Measurements from ENCODE around the gene REEP2. TPM values are rescaled to one million over a fixed set of nuclear protein-coding genes. Genes with fewer than 3 reads are reported as not detected.

REEP2 gene, protein sequence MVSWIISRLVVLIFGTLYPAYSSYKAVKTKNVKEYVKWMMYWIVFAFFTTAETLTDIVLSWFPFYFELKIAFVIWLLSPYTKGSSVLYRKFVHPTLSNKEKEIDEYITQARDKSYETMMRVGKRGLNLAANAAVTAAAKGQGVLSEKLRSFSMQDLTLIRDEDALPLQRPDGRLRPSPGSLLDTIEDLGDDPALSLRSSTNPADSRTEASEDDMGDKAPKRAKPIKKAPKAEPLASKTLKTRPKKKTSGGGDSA
- 123 TPM for total RNA-seq

DNA sequence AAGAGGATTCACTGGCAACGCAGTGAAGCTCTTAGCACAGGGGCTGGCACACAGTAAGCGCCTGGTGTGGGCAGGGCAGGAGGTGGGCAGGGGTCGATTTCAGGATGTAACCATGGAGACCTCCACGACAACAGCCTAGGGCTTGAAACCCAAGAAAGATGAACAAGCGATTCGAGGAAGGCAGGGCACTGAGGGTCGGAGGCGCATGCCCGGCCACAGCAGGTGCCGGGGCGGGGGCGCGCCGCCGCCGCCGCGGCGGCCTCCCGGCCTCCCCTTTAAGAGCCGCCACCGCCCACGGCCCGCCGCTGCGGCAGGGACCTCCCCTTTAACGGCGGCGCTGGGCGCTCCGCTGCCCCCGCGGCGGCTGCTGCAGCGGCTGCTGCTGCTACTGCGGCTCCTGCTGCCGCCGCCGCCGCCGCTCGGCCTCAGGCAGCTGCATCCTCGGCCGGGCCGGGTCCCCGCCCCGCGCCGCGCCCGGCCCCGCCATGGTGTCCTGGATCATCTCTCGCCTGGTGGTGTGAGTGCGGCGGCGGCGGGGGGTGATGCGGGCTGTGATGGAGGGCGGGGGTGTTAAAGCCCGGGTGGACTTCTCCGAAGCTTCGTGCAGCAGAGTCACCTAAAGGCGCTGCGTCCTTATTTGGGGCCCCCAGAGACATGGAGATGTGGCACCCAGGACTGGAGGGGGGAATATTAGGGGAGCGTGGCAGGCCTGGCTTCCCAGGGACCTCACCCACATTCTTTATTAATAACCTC lies at the start of gene REEP2:
REEP2 (plus strand) TSS at position 334 of the 753 bp plus-strand sequence; CDS start at position 486, 152 bp downstream.

DNA sequence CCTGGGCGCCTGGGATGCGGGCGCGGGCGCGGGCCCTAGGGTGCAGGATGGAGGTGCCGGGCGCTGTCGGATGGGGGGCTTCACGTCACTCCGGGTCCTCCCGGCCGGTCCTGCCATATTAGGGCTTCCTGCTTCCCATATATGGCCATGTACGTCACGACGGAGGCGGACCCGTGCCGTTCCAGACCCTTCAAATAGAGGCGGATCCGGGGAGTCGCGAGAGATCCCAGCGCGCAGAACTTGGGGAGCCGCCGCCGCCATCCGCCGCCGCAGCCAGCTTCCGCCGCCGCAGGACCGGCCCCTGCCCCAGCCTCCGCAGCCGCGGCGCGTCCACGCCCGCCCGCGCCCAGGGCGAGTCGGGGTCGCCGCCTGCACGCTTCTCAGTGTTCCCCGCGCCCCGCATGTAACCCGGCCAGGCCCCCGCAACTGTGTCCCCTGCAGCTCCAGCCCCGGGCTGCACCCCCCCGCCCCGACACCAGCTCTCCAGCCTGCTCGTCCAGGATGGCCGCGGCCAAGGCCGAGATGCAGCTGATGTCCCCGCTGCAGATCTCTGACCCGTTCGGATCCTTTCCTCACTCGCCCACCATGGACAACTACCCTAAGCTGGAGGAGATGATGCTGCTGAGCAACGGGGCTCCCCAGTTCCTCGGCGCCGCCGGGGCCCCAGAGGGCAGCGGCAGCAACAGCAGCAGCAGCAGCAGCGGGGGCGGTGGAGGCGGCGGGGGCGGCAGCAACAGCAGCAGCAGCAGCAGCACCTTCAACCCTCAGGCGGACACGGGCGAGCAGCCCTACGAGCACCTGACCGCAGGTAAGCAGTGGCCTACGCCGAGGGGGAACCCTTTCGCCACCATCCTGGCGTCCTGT lies 26.6 kb downstream of the REEP2 start, which contains the start of gene EGR1:
EGR1 (plus strand) TSS at position 219 of the 864 bp plus-strand sequence; CDS start at position 502, 283 bp downstream.

Small RNA genes within 50 kb of the gene (small RNA-seq; reads per million reads assigned to genes)
- gene AC113403.1: not detected

Other genes starting within 250 kb of the REEP2 start
- gene CDC23, start 225.7 kb upstream of the REEP2 start, total RNA-seq: 35.5 TPM
- not detected for gene GFRA3, start 164.4 kb upstream of the REEP2 start, total RNA-seq
- gene CDC25C, start 107.3 kb upstream of the REEP2 start, total RNA-seq: 2.1 TPM
- 29.1 TPM for gene FAM53C, start 100.8 kb upstream of the REEP2 start, total RNA-seq
- 84.0 TPM for gene KDM3B, start 86.4 kb upstream of the REEP2 start, total RNA-seq
- 1.8 TPM for gene EGR1, start 26.4 kb downstream of the REEP2 start, total RNA-seq
- 79.4 TPM for gene ETF1, start 104.2 kb downstream of the REEP2 start, total RNA-seq
- 219 TPM for gene HSPA9, start 136.3 kb downstream of the REEP2 start, total RNA-seq

All from diencephalon (tissue), 1 donor.